ENCODE measurements around the gene NOP53. TPM values are rescaled to one million over a fixed set of nuclear protein-coding genes. Genes with fewer than 3 reads are reported as not detected.

The NOP53 gene
- total and polyA plus RNA-seq, 2 of the 13 experiments (the other 11 are each of a cell fraction or from before 2014, with no cell fraction given): 53.9 to 141 TPM

- 0 out of 2 replicates have a peak, but pooled peaks have one; percentile 31 for TF ChIP-seq HIC2 (CRISPR knock-in tag; IDR thresholded peaks at IDR 0.05; ENCODE audit: low read depth)
- 0 out of 2 replicates have a peak, but pooled peaks have one; percentile 15 for TF ChIP-seq THAP9 (CRISPR knock-in tag; IDR thresholded peaks at IDR 0.05; ENCODE audit: borderline replicate concordance)
- TF ChIP-seq ZNF451 (CRISPR knock-in tag; IDR thresholded peaks at IDR 0.05): 0 out of 2 replicates have a peak, but pooled peaks have one; percentile 34
- no peak for TF ChIP-seq HNRNPK (IDR thresholded peaks at IDR 0.05; ENCODE audit: low read depth, low read length, poor library complexity, severe bottlenecking)
- TF ChIP-seq ZNF556 (CRISPR knock-in tag; IDR thresholded peaks at IDR 0.05; ENCODE audit: borderline replicate concordance): peak; percentile 59; the same call in 1 of the 2 replicates
- TF ChIP-seq RELA (CRISPR knock-in tag; IDR thresholded peaks at IDR 0.05): no peak
- TF ChIP-seq MXD1 (CRISPR knock-in tag; IDR thresholded peaks at IDR 0.05): peak; percentile 45; the same call in 1 of the 2 replicates
- peak; percentile 83; the same call in 1 of the 2 replicates for TF ChIP-seq MTA1 (CRISPR knock-in tag; IDR thresholded peaks at IDR 0.05; ENCODE audit: borderline replicate concordance)
- no peak for TF ChIP-seq ZNF577 (CRISPR knock-in tag; IDR thresholded peaks at IDR 0.05; ENCODE audit: borderline replicate concordance, low read depth)
- TF ChIP-seq ZNF598 (CRISPR knock-in tag; IDR thresholded peaks at IDR 0.05; ENCODE audit: borderline replicate concordance): no peak
- peak; percentile 46; the same call in 1 of the 2 replicates for TF ChIP-seq ZMYM3 (CRISPR knock-in tag; IDR thresholded peaks at IDR 0.05)
- 0 out of 2 replicates have a peak, but pooled peaks have one; percentile 44 for TF ChIP-seq ZBTB4 (CRISPR knock-in tag; IDR thresholded peaks at IDR 0.05; ENCODE audit: borderline replicate concordance)
- TF ChIP-seq KLF6 (CRISPR knock-in tag; IDR thresholded peaks at IDR 0.05): no peak
Observed at GRCh38 chr19:47719047-47719859, 26.1 kb upstream of the NOP53 start (continued).
